ENCODE data around the gene PKD1L1. TPM values are rescaled to one million over a fixed set of nuclear protein-coding genes. Genes with fewer than 3 reads are reported as not detected.

PKD1L1 gene
- total RNA-seq, 1 experiment from 2014 or later, result not detected

DNA sequence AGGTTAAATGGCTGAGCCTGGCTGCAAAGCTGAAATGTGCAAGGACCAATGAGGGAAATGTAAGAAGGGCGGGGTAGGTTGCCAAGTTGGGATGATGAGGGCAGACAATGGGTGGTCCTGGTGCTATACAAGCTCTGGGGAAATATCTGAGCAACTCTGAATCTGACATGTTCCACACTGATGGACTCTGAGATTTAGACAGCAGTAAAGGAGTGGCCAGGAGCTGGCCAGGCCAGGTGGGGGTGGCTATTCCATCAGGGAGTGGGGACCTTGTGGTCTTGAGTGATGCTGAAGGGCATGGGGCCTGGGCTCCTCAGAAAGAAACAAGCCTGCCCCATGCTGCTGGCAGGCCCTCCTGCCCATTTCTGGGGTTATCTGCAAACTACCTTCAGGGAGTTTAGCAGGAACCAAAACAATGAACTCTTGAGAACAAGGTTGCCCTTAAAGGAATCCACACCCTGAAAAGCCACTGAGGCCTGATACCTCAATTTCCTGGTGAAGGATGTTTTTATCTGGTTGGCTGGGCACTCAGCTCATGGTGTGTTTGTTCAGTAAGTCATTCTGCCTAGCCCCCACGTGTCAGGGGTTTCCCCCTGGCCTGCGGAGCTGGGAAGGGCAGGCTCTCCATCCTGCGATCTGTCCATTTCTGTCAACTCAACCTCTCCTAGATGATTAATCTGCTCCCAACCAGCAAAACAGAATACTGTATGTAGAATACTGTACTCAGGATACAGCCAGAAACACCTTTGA lies 223.1 kb downstream of the PKD1L1 start:
- H3K4me3 ChIP-seq (ENCODE audit: low read depth, low read length, poor library complexity, severe bottlenecking), result no peak overlapping the region
- BruUV-seq (replicated peaks), result no TSS peak
- POLR2A ChIA-PET (ENCODE audit: low non-redundant PET), result no interaction called here
- intact Hi-C loops (cut with micrococcal nuclease; ENCODE audit: unreplicated experiment), result no loop called here
- no peak for TF ChIP-seq EZH2 (IDR thresholded peaks at IDR 0.05; ENCODE audit: borderline replicate concordance, low read depth, low read length, poor library complexity, severe bottlenecking)
- TF ChIP-seq, protein P1, sequence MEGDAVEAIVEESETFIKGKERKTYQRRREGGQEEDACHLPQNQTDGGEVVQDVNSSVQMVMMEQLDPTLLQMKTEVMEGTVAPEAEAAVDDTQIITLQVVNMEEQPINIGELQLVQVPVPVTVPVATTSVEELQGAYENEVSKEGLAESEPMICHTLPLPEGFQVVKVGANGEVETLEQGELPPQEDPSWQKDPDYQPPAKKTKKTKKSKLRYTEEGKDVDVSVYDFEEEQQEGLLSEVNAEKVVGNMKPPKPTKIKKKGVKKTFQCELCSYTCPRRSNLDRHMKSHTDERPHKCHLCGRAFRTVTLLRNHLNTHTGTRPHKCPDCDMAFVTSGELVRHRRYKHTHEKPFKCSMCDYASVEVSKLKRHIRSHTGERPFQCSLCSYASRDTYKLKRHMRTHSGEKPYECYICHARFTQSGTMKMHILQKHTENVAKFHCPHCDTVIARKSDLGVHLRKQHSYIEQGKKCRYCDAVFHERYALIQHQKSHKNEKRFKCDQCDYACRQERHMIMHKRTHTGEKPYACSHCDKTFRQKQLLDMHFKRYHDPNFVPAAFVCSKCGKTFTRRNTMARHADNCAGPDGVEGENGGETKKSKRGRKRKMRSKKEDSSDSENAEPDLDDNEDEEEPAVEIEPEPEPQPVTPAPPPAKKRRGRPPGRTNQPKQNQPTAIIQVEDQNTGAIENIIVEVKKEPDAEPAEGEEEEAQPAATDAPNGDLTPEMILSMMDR (conservative IDR thresholded peaks at IDR 0.05; ENCODE audit: low read depth, low read length), result no peak
- H3K36me3 ChIP-seq (ENCODE audit: insufficient read depth, low read length, poor library complexity, severe bottlenecking), result no peaks in the 10 kb centered on the region
- H3K27ac ChIP-seq (ENCODE audit: low read depth, low read length, poor library complexity, severe bottlenecking), result no peak overlapping the region
- H3K9me3 ChIP-seq (ENCODE audit: low read depth, low read length, poor library complexity, severe bottlenecking), result no peaks in the 10 kb centered on the region
- CTCF ChIA-PET, result no interaction called here
- no peak for DNase-seq (ENCODE audit: low spot score)
- H3K27me3 ChIP-seq (replicated peaks; ENCODE audit: insufficient read depth, low read depth, low read length, poor library complexity), result peaks cover 16% of the 10 kb centered on the region
- H3K4me1 ChIP-seq (ENCODE audit: insufficient read depth, low read length, poor library complexity, severe bottlenecking), result no peaks in the 10 kb centered on the region

Other genes with a start within 250 kb of the PKD1L1 start
- gene HUS1, start 31.1 kb upstream of the PKD1L1 start, total RNA-seq (2021), result 42.3 and 53.3 TPM in 2 replicates
- gene SUN3, start 80.6 kb upstream of the PKD1L1 start, total RNA-seq (2021), result not detected in 2 replicates
- not detected in 2 replicates for gene C7orf57, start 87.1 kb upstream of the PKD1L1 start, total RNA-seq (2021)
- 5.5 TPM in 2 replicates for gene UPP1, start 140.8 kb upstream of the PKD1L1 start, total RNA-seq (2021)
- gene ABCA13, start 223.0 kb upstream of the PKD1L1 start, total RNA-seq (2021), result 10.2 and 15.6 TPM in 2 replicates